ENCODE measurements around the gene ARSG. TPM values are rescaled to one million over a fixed set of nuclear protein-coding genes. Genes with fewer than 3 reads are reported as not detected.
A peak's percentile ranks its signal among the peaks of the same experiment; 100 is the strongest.
"Not testable (repeated sequence)": the region's sequence is repeated elsewhere in the genome, so short reads cannot be mapped to it uniquely, and the experiment has no call there.

The ARSG gene
- total RNA-seq, 2 experiments from 2014 or later, result 9.1 to 10.7 TPM

GRCh38 chr17:68331932-68332331, 40.6 kb downstream of the ARSG start:
- H3K27ac Mint-ChIP-seq; DNase-seq; CTCF ChIA-PET; ATAC-seq; POLR2A ChIA-PET; H3K27me3 Mint-ChIP-seq (ENCODE audit: low read depth); H3K4me3 Mint-ChIP-seq: not testable (repeated sequence)
- H3K9me3 Mint-ChIP-seq (ENCODE audit: insufficient read depth), result peaks cover 21% of the 10 kb centered on the region
- H3K4me1 Mint-ChIP-seq (ENCODE audit: low read depth), result peaks cover 13% of the 10 kb centered on the region
- peaks cover 15% of the 10 kb centered on the region for H3K36me3 Mint-ChIP-seq (ENCODE audit: low read depth)

- Mint-ChIP-seq H3K9me3 (ENCODE audit: insufficient read depth) (peaks cover 21% of the 10 kb centered on the region), H3K27ac (no peak overlapping the region), H3K4me3 (no peak overlapping the region), H3K27me3 (ENCODE audit: low read depth) (no peaks in the 10 kb centered on the region), H3K4me1 (ENCODE audit: low read depth) (peaks cover 13% of the 10 kb centered on the region), H3K36me3 (ENCODE audit: low read depth) (peaks cover 15% of the 10 kb centered on the region)
- ChIA-PET POLR2A (no interaction called here), CTCF (interaction anchor here (1.2 kb wide), 2 partner anchors 10 to 97 kb away, joined by 3 to 4 read pairs; no protein-coding TSS in a partner anchor)
- DNase-seq (no peak), ATAC-seq (no peak)
Observed at GRCh38 chr17:68334393-68334792, 43.1 kb downstream of the ARSG start.

GRCh38 chr17:68341482-68341881, 50.2 kb downstream of the ARSG start:
- POLR2A ChIA-PET, result interaction anchor here (0.8 kb wide), 1 partner anchor 50 kb away, joined by 5 read pairs; the partner anchor contains the start of gene ARSG
- no peak overlapping the region for H3K4me3 Mint-ChIP-seq
- no peak for DNase-seq

GRCh38 chr17:68343976-68344375, 52.7 kb downstream of the ARSG start:
- no peaks in the 10 kb centered on the region for H3K9me3 Mint-ChIP-seq (ENCODE audit: insufficient read depth)
- ChIA-PET CTCF (interaction anchor here (0.9 to 6.0 kb wide), 8 partner anchors 8 to 92 kb away, joined by 3 to 23 read pairs (median 6); no protein-coding TSS in a partner anchor), POLR2A (interaction anchor here (0.6 to 3.9 kb wide), 4 partner anchors 13 to 515 kb away, joined by 3 to 36 read pairs (median 11); partner anchors contain the start of genes ARSG and SLC16A6)
- no peaks in the 10 kb centered on the region for H3K27me3 Mint-ChIP-seq (ENCODE audit: low read depth)
- DNase-seq (peak; percentile 39), ATAC-seq (no peak)
- H3K36me3 Mint-ChIP-seq (ENCODE audit: low read depth), result peaks cover 21% of the 10 kb centered on the region
- H3K4me1 Mint-ChIP-seq (ENCODE audit: low read depth), result peaks cover 65% of the 10 kb centered on the region
- peak overlapping the region; percentile 71 for H3K27ac Mint-ChIP-seq
- no peak overlapping the region for H3K4me3 Mint-ChIP-seq

More at GRCh38 chr17:68341482-68341881, 50.2 kb downstream of the ARSG start:
- Mint-ChIP-seq H3K27me3 (ENCODE audit: low read depth) (no peaks in the 10 kb centered on the region), H3K36me3 (ENCODE audit: low read depth) (peaks cover 3% of the 10 kb centered on the region), H3K9me3 (ENCODE audit: insufficient read depth) (no peaks in the 10 kb centered on the region), H3K27ac (no peak overlapping the region), H3K4me1 (ENCODE audit: low read depth) (peaks cover 42% of the 10 kb centered on the region)
- ATAC-seq, result no peak
- CTCF ChIA-PET, result no interaction called here

- no peaks in the 10 kb centered on the region for H3K27me3 Mint-ChIP-seq (ENCODE audit: low read depth)
- H3K36me3 Mint-ChIP-seq (ENCODE audit: low read depth), result peaks cover 24% of the 10 kb centered on the region
- ATAC-seq, result peak; percentile 54
- peak overlapping the region; percentile 1 for H3K4me3 Mint-ChIP-seq
- ChIA-PET POLR2A (interaction anchor here (0.6 to 3.9 kb wide), 4 partner anchors 12 to 54 kb away, joined by 4 to 36 read pairs (median 11); partner anchors contain the start of genes ARSG and SLC16A6), CTCF (interaction anchor here (0.7 to 6.0 kb wide), 10 partner anchors 8 to 91 kb away, joined by 3 to 23 read pairs (median 4); partner anchors contain the start of gene ARSG)
- H3K4me1 Mint-ChIP-seq (ENCODE audit: low read depth), result peaks cover 67% of the 10 kb centered on the region
- no peaks in the 10 kb centered on the region for H3K9me3 Mint-ChIP-seq (ENCODE audit: insufficient read depth)
- peak overlapping the region; percentile 71 for H3K27ac Mint-ChIP-seq
- peak; percentile 71 for DNase-seq
Observed at GRCh38 chr17:68344701-68345136, 53.4 kb downstream of the ARSG start.

- ATAC-seq (peak; percentile 81), DNase-seq (peak; percentile 88)
- Mint-ChIP-seq H3K4me3 (peak overlapping the region; percentile 77), H3K27ac (peak overlapping the region; percentile 100), H3K27me3 (ENCODE audit: low read depth) (no peaks in the 10 kb centered on the region), H3K4me1 (ENCODE audit: low read depth) (peaks cover 77% of the 10 kb centered on the region), H3K9me3 (ENCODE audit: insufficient read depth) (no peaks in the 10 kb centered on the region), H3K36me3 (ENCODE audit: low read depth) (peaks cover 26% of the 10 kb centered on the region)
- ChIA-PET POLR2A (interaction anchor here (1.0 to 3.9 kb wide), 7 partner anchors 10 to 68 kb away, joined by 3 to 36 read pairs (median 4); partner anchors contain the start of genes ARSG and SLC16A6), CTCF (interaction anchor here (0.5 to 6.0 kb wide), 11 partner anchors 10 to 140 kb away, joined by 3 to 23 read pairs (median 4); partner anchors contain the start of gene SLC16A6)
Observed at GRCh38 chr17:68346448-68346847, 55.2 kb downstream of the ARSG start.

GRCh38 chr17:68347380-68347779, 56.1 kb downstream of the ARSG start:
- CTCF ChIA-PET, result interaction anchor here (1.0 to 6.0 kb wide), 8 partner anchors 9 to 141 kb away, joined by 3 to 23 read pairs (median 4); no protein-coding TSS in a partner anchor
- no peaks in the 10 kb centered on the region for H3K27me3 Mint-ChIP-seq (ENCODE audit: low read depth)

GRCh38 chr17:68349157-68349556, 57.9 kb downstream of the ARSG start:
- Mint-ChIP-seq H3K4me1 (ENCODE audit: low read depth) (peaks cover 88% of the 10 kb centered on the region), H3K4me3 (no peak overlapping the region), H3K9me3 (ENCODE audit: insufficient read depth) (no peaks in the 10 kb centered on the region), H3K27ac (peak overlapping the region; percentile 68), H3K36me3 (ENCODE audit: low read depth) (peaks cover 33% of the 10 kb centered on the region), H3K27me3 (ENCODE audit: low read depth) (no peaks in the 10 kb centered on the region)
- POLR2A ChIA-PET, result interaction anchor here (2.0 kb wide), 1 partner anchor 58 kb away, joined by 10 read pairs; the partner anchor contains the start of genes ARSG and SLC16A6
- ATAC-seq (peak; percentile 8), DNase-seq (peak; percentile 46)
- CTCF ChIA-PET, result interaction anchor here (0.7 to 6.0 kb wide), 7 partner anchors 16 to 89 kb away, joined by 3 to 23 read pairs (median 3); no protein-coding TSS in a partner anchor

More at GRCh38 chr17:68347380-68347779, 56.1 kb downstream of the ARSG start:
- H3K27ac Mint-ChIP-seq, result peak overlapping the region; percentile 100
- DNase-seq (no peak), ATAC-seq (no peak)
- POLR2A ChIA-PET, result interaction anchor here (0.6 to 3.9 kb wide), 6 partner anchors 9 to 67 kb away, joined by 3 to 36 read pairs (median 4); partner anchors contain the start of genes ARSG and SLC16A6
- peaks cover 32% of the 10 kb centered on the region for H3K36me3 Mint-ChIP-seq (ENCODE audit: low read depth)
- no peaks in the 10 kb centered on the region for H3K9me3 Mint-ChIP-seq (ENCODE audit: insufficient read depth)
- peak overlapping the region; percentile 77 for H3K4me3 Mint-ChIP-seq
- H3K4me1 Mint-ChIP-seq (ENCODE audit: low read depth), result peaks cover 86% of the 10 kb centered on the region

- POLR2A ChIA-PET, result no interaction called here
- ATAC-seq, result no peak
- H3K27me3 Mint-ChIP-seq (ENCODE audit: low read depth), result no peaks in the 10 kb centered on the region
- no peaks in the 10 kb centered on the region for H3K9me3 Mint-ChIP-seq (ENCODE audit: insufficient read depth)
- peaks cover 89% of the 10 kb centered on the region for H3K4me1 Mint-ChIP-seq (ENCODE audit: low read depth)
- H3K27ac Mint-ChIP-seq, result peak overlapping the region; percentile 48
- no peak for DNase-seq
- no peak overlapping the region for H3K4me3 Mint-ChIP-seq
- CTCF ChIA-PET, result interaction anchor here (1.5 kb wide), 1 partner anchor 48 kb away, joined by 4 read pairs; no protein-coding TSS in a partner anchor
- peaks cover 33% of the 10 kb centered on the region for H3K36me3 Mint-ChIP-seq (ENCODE audit: low read depth)
Observed at GRCh38 chr17:68351395-68351794, 60.1 kb downstream of the ARSG start.

- ChIA-PET CTCF (interaction anchor here (1.2 to 1.5 kb wide), 4 partner anchors 9 to 62 kb away, joined by 3 to 5 read pairs (median 4); no protein-coding TSS in a partner anchor), POLR2A (interaction anchor here (1.1 to 3.1 kb wide), 2 partner anchors 60 to 62 kb away, joined by 3 to 14 read pairs; partner anchors contain the start of genes ARSG and SLC16A6)
- Mint-ChIP-seq H3K27ac (peak overlapping the region; percentile 48), H3K27me3 (ENCODE audit: low read depth) (no peaks in the 10 kb centered on the region), H3K4me1 (ENCODE audit: low read depth) (peaks cover 89% of the 10 kb centered on the region), H3K9me3 (ENCODE audit: insufficient read depth) (no peaks in the 10 kb centered on the region), H3K36me3 (ENCODE audit: low read depth) (peaks cover 34% of the 10 kb centered on the region), H3K4me3 (peak overlapping the region; percentile 7)
- DNase-seq (no peak), ATAC-seq (no peak)
Observed at GRCh38 chr17:68352041-68352440, 60.7 kb downstream of the ARSG start.

- H3K4me3 Mint-ChIP-seq, result peak overlapping the region; percentile 10
- H3K9me3 Mint-ChIP-seq (ENCODE audit: insufficient read depth); DNase-seq: not testable (repeated sequence)
Observed at GRCh38 chr17:68352671-68353070, 61.4 kb downstream of the ARSG start.

More at GRCh38 chr17:68352671-68353070, 61.4 kb downstream of the ARSG start:
- ChIA-PET POLR2A (interaction anchor here (1.1 to 3.1 kb wide), 2 partner anchors 61 to 63 kb away, joined by 3 to 14 read pairs; partner anchors contain the start of genes ARSG and SLC16A6), CTCF (interaction anchor here (0.7 to 2.3 kb wide), 9 partner anchors 8 to 89 kb away, joined by 3 to 5 read pairs (median 3); no protein-coding TSS in a partner anchor)
- not testable (repeated sequence) for ATAC-seq; H3K27ac Mint-ChIP-seq; H3K27me3 Mint-ChIP-seq (ENCODE audit: low read depth)
- H3K4me1 Mint-ChIP-seq (ENCODE audit: low read depth), result peaks cover 89% of the 10 kb centered on the region
- H3K36me3 Mint-ChIP-seq (ENCODE audit: low read depth), result peaks cover 34% of the 10 kb centered on the region

Measured in activated CD8-positive, alpha-beta T cell treated with anti-CD3 and anti-CD28 coated beads, Interleukin-2, amount 10 ng/mL, durations not matched to agents 7 days and 5 days (primary cell).